ENCODE measurements around the gene PIP5K1B. TPM values are rescaled to one million over a fixed set of nuclear protein-coding genes. Genes with fewer than 3 reads are reported as not detected.

PIP5K1B gene
- total RNA-seq, 1 experiment from 2014 or later: not detected

DNA sequence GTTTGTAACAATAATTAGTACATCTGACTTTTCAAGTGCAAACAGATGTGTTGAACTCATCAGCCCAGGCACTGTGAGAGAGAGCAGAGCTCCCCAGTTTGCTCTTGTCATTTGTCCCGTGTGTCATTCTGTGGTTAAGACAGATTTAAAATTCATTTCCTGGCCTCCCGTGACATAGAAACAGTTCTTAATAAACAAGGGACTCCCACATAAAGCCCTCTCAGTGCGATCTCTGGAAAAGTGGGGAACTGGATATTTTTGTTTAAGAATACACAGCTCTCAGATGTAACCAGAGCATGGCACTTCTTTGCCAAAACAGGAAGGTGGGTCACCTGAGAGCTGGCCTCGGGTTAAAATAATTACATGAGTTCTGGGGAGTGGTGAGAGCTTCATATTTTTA is 250.3 kb downstream of the PIP5K1B start:
- BruUV-seq (replicated peaks): no TSS peak
- Histone ChIP-seq H3K4me3 (ENCODE audit: low read depth in 2 of 2, low read length in 2 of 2) (no peak overlapping the region), H3K27ac (ENCODE audit: low read length) (no peak overlapping the region), H3K4me1 (ENCODE audit: control insufficient read depth, insufficient read depth, low read length) (no peaks in the 10 kb centered on the region), H3K9me3 (ENCODE audit: control insufficient read depth, insufficient read depth, low read depth, low read length) (no peaks in the 10 kb centered on the region), H3K36me3 (ENCODE audit: control insufficient read depth, insufficient read depth, low read length) (no peaks in the 10 kb centered on the region), H3K27me3 (ENCODE audit: control insufficient read depth, insufficient read depth, low read length) (no peaks in the 10 kb centered on the region)
- DNase-seq (ENCODE audit: low read depth, low spot score) (no peak), ATAC-seq (no peak)
- POLR2A ChIA-PET: no interaction called here
- TF ChIP-seq SIN3A (IDR thresholded peaks at IDR 0.05; ENCODE audit: borderline replicate concordance, insufficient read depth, low read depth, low read length) (no peak), CTCF (IDR thresholded peaks at IDR 0.05) (no peak), REST (IDR thresholded peaks at IDR 0.05; ENCODE audit: insufficient read depth in 1 of 2, low read depth in 2 of 2, low read length in 1 of 2) (no peak), POLR2AphosphoS5 (IDR thresholded peaks at IDR 0.05; ENCODE audit: low read depth, low read length) (no peak), TCF7L2 (IDR thresholded peaks at IDR 0.05; ENCODE audit: low read depth, low read length) (no peak)
- CTCF ChIA-PET: no interaction called here
- in situ Hi-C loops (cut with HindIII; ENCODE audit: low pct_unique_long_range_greater_than_20kb, low sequenced_read_pairs) (no loop called here), intact Hi-C loops (cut with micrococcal nuclease; ENCODE audit: unreplicated experiment) (no loop called here)

- no peaks in the 10 kb centered on the region for H3K36me3 ChIP-seq (ENCODE audit: control insufficient read depth, insufficient read depth, low read length)
- no peaks in the 10 kb centered on the region for H3K9me3 ChIP-seq (ENCODE audit: control insufficient read depth, insufficient read depth, low read depth, low read length)
- H3K27me3 ChIP-seq (ENCODE audit: control insufficient read depth, insufficient read depth, low read length): no peaks in the 10 kb centered on the region
- in situ Hi-C loops (cut with HindIII; ENCODE audit: low pct_unique_long_range_greater_than_20kb, low sequenced_read_pairs) (no loop called here), intact Hi-C loops (cut with micrococcal nuclease; ENCODE audit: unreplicated experiment) (no loop called here)
- DNase-seq (ENCODE audit: low read depth, low spot score) (no peak), ATAC-seq (no peak)
- BruUV-seq (replicated peaks): no TSS peak
- H3K27ac ChIP-seq (ENCODE audit: low read length): no peak overlapping the region
- TF ChIP-seq CTCF (IDR thresholded peaks at IDR 0.05): no peak
- TF ChIP-seq REST (IDR thresholded peaks at IDR 0.05; ENCODE audit: insufficient read depth in 1 of 2, low read depth in 2 of 2, low read length in 1 of 2): no peak
- TF ChIP-seq SIN3A (IDR thresholded peaks at IDR 0.05; ENCODE audit: borderline replicate concordance, insufficient read depth, low read depth, low read length): no peak
- no peak for TF ChIP-seq TCF7L2 (IDR thresholded peaks at IDR 0.05; ENCODE audit: low read depth, low read length)
- TF ChIP-seq POLR2AphosphoS5 (IDR thresholded peaks at IDR 0.05; ENCODE audit: low read depth, low read length): no peak
- ChIA-PET CTCF (no interaction called here), POLR2A (no interaction called here)
- no peaks in the 10 kb centered on the region for H3K4me1 ChIP-seq (ENCODE audit: control insufficient read depth, insufficient read depth, low read length)
- no peak overlapping the region for H3K4me3 ChIP-seq (ENCODE audit: low read depth in 2 of 2, low read length in 2 of 2)
These were observed 252.4 kb downstream of the PIP5K1B start for GRCh38 chr9:68957479-68957878.
